ENCODE measurements around the gene KCNQ1. TPM values are rescaled to one million over a fixed set of nuclear protein-coding genes. Genes with fewer than 3 reads are reported as not detected.

The KCNQ1 gene
- polyA plus RNA-seq, 1 donor (not counting 4 experiments of a cell fraction or from before 2014, with no cell fraction given): not detected

DNA sequence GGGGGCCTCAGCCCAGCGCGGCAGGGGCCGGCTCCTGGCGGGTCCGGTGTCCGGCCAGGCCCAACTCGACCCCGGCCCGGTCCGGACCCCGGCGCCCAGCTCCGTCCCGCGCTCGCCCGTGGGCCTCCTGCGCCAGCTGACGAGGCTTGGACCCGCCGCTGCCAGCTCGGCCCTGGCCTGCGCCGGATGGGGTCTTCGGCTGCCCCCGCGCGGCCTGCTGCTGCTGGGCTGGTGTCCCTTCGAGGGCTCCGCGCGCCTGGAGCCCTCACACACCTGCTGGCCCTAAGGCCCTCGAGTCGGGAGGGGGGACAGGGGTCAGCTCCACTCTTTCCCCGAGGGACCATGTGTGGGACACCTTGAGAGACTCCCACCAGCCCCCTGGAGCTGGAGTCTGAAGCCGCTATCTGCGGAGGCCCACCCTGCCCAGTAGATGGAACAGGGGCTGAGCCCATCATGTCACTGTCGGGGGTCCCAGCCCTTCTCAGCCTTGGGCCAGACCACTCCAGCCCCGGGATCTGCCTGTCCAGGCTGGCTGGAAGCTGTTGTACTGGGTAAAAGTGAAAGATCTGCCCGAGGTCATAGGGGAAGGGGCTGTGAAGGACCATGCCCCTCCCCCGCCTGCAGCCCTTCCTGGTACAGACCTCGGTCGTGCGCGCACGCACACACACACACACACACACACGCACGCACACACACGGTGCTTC lies 441.5 kb downstream of the KCNQ1 start:
- Histone ChIP-seq H3K4me1 (ENCODE audit: control insufficient read depth, extremely low read depth, insufficient read depth, low read length) (peaks cover 14% of the 10 kb centered on the region), H3K27ac (ENCODE audit: control insufficient read depth, insufficient read depth, low read length) (no peak overlapping the region)

DNA sequence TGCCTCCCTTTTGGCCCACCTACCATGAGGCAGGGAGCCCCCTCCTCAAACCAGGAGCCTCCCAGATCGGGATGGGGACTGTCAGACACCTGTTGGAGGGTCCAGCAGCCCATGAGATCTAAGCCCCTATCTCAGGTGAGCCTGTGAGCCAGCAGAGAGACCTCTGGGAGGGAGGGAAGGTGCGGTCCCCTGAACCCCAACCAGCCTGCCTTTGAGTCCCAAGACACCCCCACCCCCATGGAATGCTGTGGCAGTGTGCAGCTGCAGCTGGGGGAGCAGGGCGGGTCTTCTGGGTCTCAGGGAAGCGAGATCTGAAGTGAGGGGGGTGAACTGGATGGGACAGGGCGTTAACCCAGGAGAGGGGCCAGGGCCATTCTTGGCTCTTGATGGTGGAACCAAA lies 442.1 kb downstream of the KCNQ1 start:
- Histone ChIP-seq H3K9ac (ENCODE audit: control insufficient read depth, extremely low read depth, insufficient read depth, low read length) (no peak overlapping the region), H3K27ac (ENCODE audit: control insufficient read depth, insufficient read depth, low read length) (no peak overlapping the region), H2AFZ (ENCODE audit: control insufficient read depth, low read length) (no peak overlapping the region), H3K79me2 (ENCODE audit: control insufficient read depth, insufficient read depth, low read length) (no peaks in the 10 kb centered on the region), H3K36me3 (ENCODE audit: control insufficient read depth in 2 of 2, extremely low read depth in 1 of 2, insufficient read depth in 2 of 2, low read length in 2 of 2) (no peaks in the 10 kb centered on the region), H3K4me3 (ENCODE audit: control insufficient read depth in 2 of 3, extremely low read depth in 1 of 3, insufficient read depth in 2 of 3, low read depth in 1 of 3, low read length in 3 of 3) (no peak overlapping the region), H4K20me1 (ENCODE audit: control insufficient read depth, extremely low read depth, insufficient read depth, low read length) (peaks cover 2% of the 10 kb centered on the region), H3K9me1 (ENCODE audit: control insufficient read depth, extremely low read depth, insufficient read depth, low read length) (no peaks in the 10 kb centered on the region), H3K4me1 (ENCODE audit: control insufficient read depth, extremely low read depth, insufficient read depth, low read length) (peaks cover 20% of the 10 kb centered on the region), H3K9me3 (ENCODE audit: control insufficient read depth, low read depth, low read length) (no peaks in the 10 kb centered on the region), H3K27me3 (ENCODE audit: control insufficient read depth, extremely low read depth, insufficient read depth, low read length) (peaks cover 38% of the 10 kb centered on the region), H3K4me2 (ENCODE audit: control insufficient read depth, extremely low read depth, insufficient read depth, low read depth, low read length) (no peak overlapping the region)
- TF ChIP-seq, protein P1, sequence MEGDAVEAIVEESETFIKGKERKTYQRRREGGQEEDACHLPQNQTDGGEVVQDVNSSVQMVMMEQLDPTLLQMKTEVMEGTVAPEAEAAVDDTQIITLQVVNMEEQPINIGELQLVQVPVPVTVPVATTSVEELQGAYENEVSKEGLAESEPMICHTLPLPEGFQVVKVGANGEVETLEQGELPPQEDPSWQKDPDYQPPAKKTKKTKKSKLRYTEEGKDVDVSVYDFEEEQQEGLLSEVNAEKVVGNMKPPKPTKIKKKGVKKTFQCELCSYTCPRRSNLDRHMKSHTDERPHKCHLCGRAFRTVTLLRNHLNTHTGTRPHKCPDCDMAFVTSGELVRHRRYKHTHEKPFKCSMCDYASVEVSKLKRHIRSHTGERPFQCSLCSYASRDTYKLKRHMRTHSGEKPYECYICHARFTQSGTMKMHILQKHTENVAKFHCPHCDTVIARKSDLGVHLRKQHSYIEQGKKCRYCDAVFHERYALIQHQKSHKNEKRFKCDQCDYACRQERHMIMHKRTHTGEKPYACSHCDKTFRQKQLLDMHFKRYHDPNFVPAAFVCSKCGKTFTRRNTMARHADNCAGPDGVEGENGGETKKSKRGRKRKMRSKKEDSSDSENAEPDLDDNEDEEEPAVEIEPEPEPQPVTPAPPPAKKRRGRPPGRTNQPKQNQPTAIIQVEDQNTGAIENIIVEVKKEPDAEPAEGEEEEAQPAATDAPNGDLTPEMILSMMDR (optimal IDR thresholded peaks at IDR 0.05 in 1 of 3, IDR thresholded peaks at IDR 0.05 in 1 of 3, conservative IDR thresholded peaks at IDR 0.05 in 1 of 3; ENCODE audit: extremely low read depth in 1 of 3, insufficient read depth in 2 of 3, low read length in 3 of 3): no peak
- dilution Hi-C loops (cut with MboI; ENCODE audit: extremely low pct_ligation_motif_present, low sequenced_read_pairs): no loop called here
- DNase-seq (ENCODE audit: low read depth, low spot score) (no peak), FAIRE-seq (no peak)

More for the DNA sequence above, 441.5 kb downstream of the KCNQ1 start:
- dilution Hi-C loops (cut with MboI; ENCODE audit: extremely low pct_ligation_motif_present, low sequenced_read_pairs): no loop called here
- Histone ChIP-seq H3K9ac (ENCODE audit: control insufficient read depth, extremely low read depth, insufficient read depth, low read length) (no peak overlapping the region), H3K79me2 (ENCODE audit: control insufficient read depth, insufficient read depth, low read length) (no peaks in the 10 kb centered on the region), H3K4me3 (ENCODE audit: control insufficient read depth in 2 of 3, extremely low read depth in 1 of 3, insufficient read depth in 2 of 3, low read depth in 1 of 3, low read length in 3 of 3) (no peak overlapping the region), H3K36me3 (ENCODE audit: control insufficient read depth in 2 of 2, extremely low read depth in 1 of 2, insufficient read depth in 2 of 2, low read length in 2 of 2) (no peaks in the 10 kb centered on the region), H3K27me3 (ENCODE audit: control insufficient read depth, extremely low read depth, insufficient read depth, low read length) (peaks cover 44% of the 10 kb centered on the region), H3K9me3 (ENCODE audit: control insufficient read depth, low read depth, low read length) (no peaks in the 10 kb centered on the region), H3K4me2 (ENCODE audit: control insufficient read depth, extremely low read depth, insufficient read depth, low read depth, low read length) (no peak overlapping the region), H4K20me1 (ENCODE audit: control insufficient read depth, extremely low read depth, insufficient read depth, low read length) (peaks cover 2% of the 10 kb centered on the region), H3K9me1 (ENCODE audit: control insufficient read depth, extremely low read depth, insufficient read depth, low read length) (no peaks in the 10 kb centered on the region), H2AFZ (ENCODE audit: control insufficient read depth, low read length) (no peak overlapping the region)
- DNase-seq (ENCODE audit: low read depth, low spot score) (no peak), FAIRE-seq (no peak)
- TF ChIP-seq, protein P1 (optimal IDR thresholded peaks at IDR 0.05 in 1 of 3, IDR thresholded peaks at IDR 0.05 in 1 of 3, conservative IDR thresholded peaks at IDR 0.05 in 1 of 3; ENCODE audit: extremely low read depth in 1 of 3, insufficient read depth in 2 of 3, low read length in 3 of 3): no peak
- TF ChIP-seq EZH2 (IDR thresholded peaks at IDR 0.05; ENCODE audit: low read length): no peak

All from keratinocyte (primary cell).